ENCODE results near the gene CRISP2. TPM values are rescaled to one million over a fixed set of nuclear protein-coding genes. Genes with fewer than 3 reads are reported as not detected.

Gene CRISP2
- total and polyA plus RNA-seq, 2 of the 8 experiments (the other 6 are each of a cell fraction or from before 2014, with no cell fraction given) = 0.06 TPM; not detected in 1

DNA sequence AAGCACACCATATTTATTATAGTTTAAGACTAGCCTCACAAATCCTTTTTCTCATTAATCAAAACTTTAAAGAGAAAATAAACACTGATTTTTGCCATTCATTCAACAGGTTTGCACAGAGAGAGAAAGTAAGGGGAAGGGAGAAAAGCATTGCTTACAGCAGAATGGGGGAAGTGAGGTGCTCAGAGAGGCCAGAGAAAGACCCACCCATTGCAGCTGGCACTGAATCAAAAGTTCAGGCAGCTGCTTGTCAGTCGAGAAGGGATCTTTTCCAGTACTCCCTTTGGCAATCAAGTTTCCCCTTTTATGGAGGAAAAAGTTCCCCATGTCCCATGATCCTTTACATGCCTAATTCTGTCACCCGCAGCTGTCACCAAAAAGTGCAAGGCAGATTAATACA is 8.0 kb upstream of the CRISP2 start:
- ChIA-PET CTCF (ENCODE audit: partially characterized antibody) (interaction anchor here (0.8 kb wide), 1 partner anchor 183 kb away, joined by 3 read pairs; no protein-coding TSS in a partner anchor), POLR2A (ENCODE audit: partially characterized antibody) (no interaction called here)
- DNase-seq (ENCODE audit: low read depth in 1 of 2, low spot score in 2 of 2) (no peak), FAIRE-seq (no peak)
- Histone ChIP-seq H4K20me1 (replicated peaks in 1 of 2; ENCODE audit: control insufficient read depth in 1 of 2, insufficient read depth in 2 of 2, low read length in 2 of 2) (no peaks in the 10 kb centered on the region), H2BK15ac (ENCODE audit: low read length) (no peak overlapping the region), H3K9me3 (ENCODE audit: insufficient read depth in 2 of 2, low read depth in 1 of 2, low read length in 1 of 2) (peaks cover 16 to 24% of the 10 kb centered on the region in 2 experiments), H3K9ac (replicated peaks in 1 of 4; ENCODE audit: extremely low read depth in 1 of 4, low read depth in 3 of 4, low read length in 3 of 4) (no peak overlapping the region), H3K23ac (ENCODE audit: insufficient read length) (no peak overlapping the region), H2BK20ac (ENCODE audit: low read length) (no peak overlapping the region), H3K79me2 (ENCODE audit: control insufficient read depth in 1 of 2, insufficient read depth in 2 of 2, low read length in 2 of 2) (no peaks in the 10 kb centered on the region), H2AK5ac (ENCODE audit: low read depth, low read length) (no peak overlapping the region), H3K14ac (ENCODE audit: insufficient read length) (no peak overlapping the region), H3K4me2 (ENCODE audit: insufficient read depth in 1 of 2, low read depth in 2 of 2, low read length in 2 of 2) (no peak overlapping the region), H2BK12ac (ENCODE audit: low read depth, low read length) (no peak overlapping the region), H2BK5ac (ENCODE audit: low read depth, low read length) (no peak overlapping the region), H3K4me3 (ENCODE audit: extremely low read depth in 1 of 4, insufficient read depth in 2 of 4, low read depth in 3 of 4, low read length in 4 of 4) (no peak overlapping the region), H2BK120ac (replicated peaks; ENCODE audit: low read depth, low read length) (no peak overlapping the region), H4K5ac (ENCODE audit: insufficient read length, low read depth, low read length) (no peak overlapping the region), H3K18ac (ENCODE audit: extremely low read depth, low read length) (no peak overlapping the region), H3K23me2 (ENCODE audit: low read depth, low read length) (no peaks in the 10 kb centered on the region), H3K4ac (replicated peaks; ENCODE audit: insufficient read length, low read depth, low read length) (no peak overlapping the region), H3K56ac (replicated peaks; ENCODE audit: insufficient read length, low read depth, low read length) (no peak overlapping the region), H3K27me3 (replicated peaks in 1 of 4; ENCODE audit: control insufficient read depth in 3 of 4, extremely low read depth in 1 of 4, insufficient read depth in 3 of 4, low read length in 3 of 4) (no peaks in the 10 kb centered on the region), H4K91ac (replicated peaks; ENCODE audit: insufficient read length, low read length) (no peak overlapping the region), H3K36me3 (ENCODE audit: control insufficient read depth in 2 of 4, insufficient read depth in 4 of 4, low read length in 3 of 4) (no peaks in the 10 kb centered on the region), H3K79me1 (ENCODE audit: low read depth, low read length) (no peaks in the 10 kb centered on the region), H4K8ac (ENCODE audit: extremely low read depth, insufficient read depth, low read length) (no peak overlapping the region), H3K27ac (ENCODE audit: low read depth, low read length) (no peak overlapping the region), H2AFZ (ENCODE audit: low read length) (no peak overlapping the region), H3K4me1 (replicated peaks in 1 of 4; ENCODE audit: control insufficient read depth in 3 of 4, insufficient read depth in 4 of 4, low read length in 3 of 4) (no peaks in the 10 kb centered on the region)
- 88% methylated on average over 2 of the region's 2 CpGs; no CpG with 5 or more reads in 1 of the 2 experiments for WGBS, 2 experiments (ENCODE audit: extremely low coverage in 1 of 2, insufficient coverage in 1 of 2, insufficient read length in 1 of 2, insufficient replicate concordance in 2 of 2, low coverage in 1 of 2, low lambda C conversion rate in 2 of 2, missing lambda C conversion rate in 1 of 2)
- no peak for TF ChIP-seq TBP (IDR thresholded peaks at IDR 0.05; ENCODE audit: low read depth, low read length)

Measured in H1 (cell line).